Measurements from ENCODE around the gene NAGS.
"Not testable (repeated sequence)": the region's sequence is repeated elsewhere in the genome, so short reads cannot be mapped to it uniquely, and the experiment has no call there.

NAGS gene, protein sequence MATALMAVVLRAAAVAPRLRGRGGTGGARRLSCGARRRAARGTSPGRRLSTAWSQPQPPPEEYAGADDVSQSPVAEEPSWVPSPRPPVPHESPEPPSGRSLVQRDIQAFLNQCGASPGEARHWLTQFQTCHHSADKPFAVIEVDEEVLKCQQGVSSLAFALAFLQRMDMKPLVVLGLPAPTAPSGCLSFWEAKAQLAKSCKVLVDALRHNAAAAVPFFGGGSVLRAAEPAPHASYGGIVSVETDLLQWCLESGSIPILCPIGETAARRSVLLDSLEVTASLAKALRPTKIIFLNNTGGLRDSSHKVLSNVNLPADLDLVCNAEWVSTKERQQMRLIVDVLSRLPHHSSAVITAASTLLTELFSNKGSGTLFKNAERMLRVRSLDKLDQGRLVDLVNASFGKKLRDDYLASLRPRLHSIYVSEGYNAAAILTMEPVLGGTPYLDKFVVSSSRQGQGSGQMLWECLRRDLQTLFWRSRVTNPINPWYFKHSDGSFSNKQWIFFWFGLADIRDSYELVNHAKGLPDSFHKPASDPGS

DNA sequence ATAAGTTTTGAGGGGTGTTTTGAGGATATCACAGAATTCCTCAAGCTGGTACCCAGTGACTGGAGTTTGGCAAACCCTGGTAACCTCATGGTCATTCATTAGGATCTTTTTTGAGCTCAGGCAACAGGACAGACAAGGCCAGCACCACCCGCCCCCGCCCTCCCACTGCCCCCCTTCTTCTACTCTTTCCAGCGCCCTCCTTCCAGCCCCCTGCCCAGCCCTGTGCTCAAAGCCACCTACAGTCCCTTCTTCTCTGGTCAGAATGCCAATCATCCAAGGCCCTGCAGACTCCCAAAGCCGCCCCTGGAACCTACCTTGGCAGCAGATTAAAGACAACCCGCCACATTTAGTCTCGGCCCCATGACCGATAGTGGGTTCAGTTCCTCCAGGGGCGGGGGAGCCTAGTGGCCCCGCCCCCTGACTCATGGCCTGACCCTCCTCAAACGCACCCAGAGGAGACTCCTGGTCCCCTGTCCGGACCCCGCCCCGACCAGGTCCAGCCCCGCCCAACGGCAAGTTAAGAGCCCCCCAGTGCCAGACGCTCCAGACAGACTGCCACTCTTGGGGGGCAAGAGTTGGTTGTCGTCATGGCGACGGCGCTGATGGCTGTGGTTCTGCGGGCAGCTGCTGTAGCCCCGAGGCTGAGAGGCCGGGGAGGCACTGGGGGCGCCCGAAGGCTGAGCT lies at the start of gene NAGS:
Gene NAGS, plus strand, starts transcription at position 546 of the 684 bp plus-strand sequence. Its CDS starts 42 bp downstream, at position 588.
- DNase-seq (ENCODE audit: low read depth in 3 of 3): no peak

DNA sequence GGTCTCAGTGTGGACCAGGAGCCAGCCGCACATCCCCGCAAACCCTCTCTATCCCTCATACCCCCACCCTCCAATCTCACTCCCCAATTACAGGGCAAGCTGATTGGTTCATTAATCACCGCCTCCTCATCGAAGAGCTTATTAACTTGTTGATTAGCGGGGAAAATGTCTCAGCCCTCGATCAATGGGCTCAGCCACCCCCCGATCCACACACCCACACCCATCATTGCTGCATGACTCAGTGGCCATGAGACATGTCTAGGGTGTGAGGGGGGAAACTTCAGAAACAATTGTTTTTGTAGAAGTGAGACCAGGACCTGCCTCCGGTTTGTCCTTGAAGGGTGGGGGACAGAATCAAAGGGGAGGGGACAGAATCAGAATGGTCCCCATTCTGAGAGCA lies 48.2 kb upstream of the NAGS start:
- DNase-seq (ENCODE audit: low read depth in 3 of 3): no peak

DNA sequence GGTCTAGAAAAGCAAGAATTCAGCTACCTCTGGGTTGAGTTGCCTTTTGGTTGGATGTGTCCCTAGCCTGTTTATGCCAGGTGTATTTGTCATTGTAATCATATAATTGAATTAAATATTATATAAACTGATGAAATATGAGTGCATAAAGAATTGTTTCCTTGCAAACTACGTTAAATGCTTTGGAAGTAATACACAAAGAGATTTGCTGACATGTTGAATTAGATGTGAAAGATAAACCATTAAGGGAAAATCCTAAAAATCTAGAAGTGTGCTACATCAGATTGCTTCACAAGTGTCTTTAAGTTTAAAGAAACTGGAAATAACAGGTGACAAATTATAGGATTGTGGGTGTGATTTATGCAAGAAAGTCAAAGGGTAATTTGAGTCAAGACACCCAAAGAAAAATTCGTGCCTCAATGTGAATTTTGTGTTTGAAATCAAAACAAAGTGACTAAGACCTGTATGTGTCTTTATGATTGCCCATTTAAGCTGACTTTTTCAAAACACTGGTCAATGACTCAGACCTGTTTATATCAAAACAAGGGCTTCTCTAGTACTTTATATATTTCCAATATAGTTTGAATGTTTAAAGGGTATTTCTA lies 45.6 kb upstream of the NAGS start:
- no peak for DNase-seq (ENCODE audit: low read depth in 3 of 3)

DNA sequence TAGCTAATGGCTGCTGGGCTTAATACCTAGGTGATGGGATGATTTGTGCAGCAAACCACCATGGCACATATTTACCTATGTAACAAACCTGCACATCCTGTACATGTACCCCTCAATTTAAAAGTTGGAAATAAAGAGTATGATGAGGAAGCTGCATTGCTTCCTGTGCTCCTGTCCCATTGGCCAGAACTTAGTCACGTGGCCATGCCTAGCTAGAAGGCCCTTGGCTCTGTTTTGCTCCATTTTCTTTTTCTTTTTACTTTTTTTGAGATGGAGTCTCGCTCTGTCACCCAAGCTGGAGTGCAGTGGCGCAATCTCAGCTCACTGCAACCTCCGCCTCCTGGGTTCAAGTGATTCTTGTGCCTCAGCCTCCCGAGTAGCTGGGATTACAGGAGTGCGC lies 43.1 kb upstream of the NAGS start:
- DNase-seq (ENCODE audit: low read depth in 3 of 3): not testable (repeated sequence)

DNA sequence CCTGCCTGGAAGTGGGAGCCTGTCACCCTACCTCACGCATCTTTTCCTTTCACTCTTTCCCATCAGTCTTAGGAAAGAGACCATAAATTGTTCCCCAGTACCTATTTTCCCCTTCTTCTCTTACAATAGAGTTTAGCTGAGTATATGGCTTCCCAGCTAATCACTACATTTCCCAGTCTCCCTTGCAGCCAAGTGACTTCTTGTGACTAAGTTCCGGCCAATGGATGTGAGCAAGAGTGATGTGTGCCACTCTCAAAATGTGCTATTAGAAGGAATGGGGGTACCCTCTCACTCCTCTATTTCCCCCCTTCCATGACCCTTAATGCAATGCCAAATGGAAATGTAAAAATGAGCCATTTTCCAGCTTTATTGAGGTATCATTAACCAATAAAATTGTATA lies 42.5 kb upstream of the NAGS start:
- no peak for DNase-seq (ENCODE audit: low read depth in 3 of 3)

DNA sequence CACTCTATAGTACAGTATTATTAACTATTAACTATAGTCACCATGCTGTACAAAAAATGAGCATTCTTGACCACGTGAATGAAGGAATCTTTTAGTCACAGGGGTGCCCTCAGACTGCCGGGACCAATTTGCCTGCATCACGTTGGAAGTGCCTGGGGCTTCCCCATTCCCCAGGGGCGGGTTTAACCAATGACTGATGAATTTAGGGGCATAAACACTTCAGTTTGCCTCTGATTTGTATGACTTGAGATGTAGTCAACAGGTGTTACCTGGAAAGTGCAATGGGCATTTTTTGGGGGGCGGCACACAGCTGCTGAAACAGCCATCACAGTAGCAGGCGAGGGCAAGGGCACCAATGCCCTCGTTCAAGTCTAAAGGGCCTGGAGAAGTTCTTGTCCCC lies 41.9 kb upstream of the NAGS start:
- no peak for DNase-seq (ENCODE audit: low read depth in 3 of 3)

DNA sequence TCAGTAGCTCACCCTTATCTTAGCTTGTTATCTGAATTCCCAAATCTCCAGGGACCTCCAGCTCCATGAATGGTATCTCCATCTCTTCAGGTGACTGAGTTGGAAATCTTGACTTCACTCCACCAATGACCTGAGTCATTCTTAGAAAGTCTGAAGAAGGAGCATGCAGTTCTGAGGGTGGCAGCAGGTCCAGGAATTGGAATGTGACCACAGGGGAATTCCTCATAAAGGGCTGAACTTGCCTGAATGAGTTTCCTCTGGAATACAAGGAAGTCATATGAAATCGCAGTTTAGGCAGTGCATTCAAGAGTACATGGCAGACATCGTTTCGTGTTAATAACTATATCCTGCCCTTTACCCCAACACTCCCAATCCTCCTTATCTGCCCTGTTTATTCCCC lies 38.1 kb upstream of the NAGS start:
- DNase-seq (ENCODE audit: low read depth in 3 of 3): no peak

DNA sequence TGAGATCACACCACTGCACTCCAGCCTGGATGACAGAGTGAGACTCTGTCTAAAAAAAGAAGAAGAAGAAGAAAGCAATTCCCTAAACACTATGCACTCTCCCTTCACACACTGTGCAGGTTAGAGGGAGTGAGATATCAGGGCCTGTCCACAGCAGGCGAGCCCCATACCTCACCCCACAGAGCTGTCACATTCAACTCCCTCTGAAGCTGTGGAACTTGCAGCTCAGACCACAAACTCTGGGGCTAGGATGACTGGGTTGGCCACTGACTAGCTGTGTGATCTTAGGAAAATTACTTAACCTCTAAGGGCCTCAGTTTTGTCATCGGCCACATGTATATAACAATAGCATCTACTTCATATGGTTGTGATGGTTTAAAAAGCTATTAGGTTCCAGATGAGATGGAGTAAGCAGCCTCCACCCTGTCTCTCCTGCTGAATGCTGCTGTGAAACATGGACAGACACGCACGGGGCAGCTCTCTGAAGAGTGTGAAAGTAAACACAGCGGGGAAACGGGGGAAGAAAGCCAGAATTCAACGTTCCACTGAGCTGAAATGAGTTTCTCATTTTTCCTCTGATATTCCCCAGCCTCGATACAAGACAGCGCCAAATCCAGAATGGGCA lies 37.1 kb upstream of the NAGS start:
- no peak for DNase-seq (ENCODE audit: low read depth in 3 of 3)

DNA sequence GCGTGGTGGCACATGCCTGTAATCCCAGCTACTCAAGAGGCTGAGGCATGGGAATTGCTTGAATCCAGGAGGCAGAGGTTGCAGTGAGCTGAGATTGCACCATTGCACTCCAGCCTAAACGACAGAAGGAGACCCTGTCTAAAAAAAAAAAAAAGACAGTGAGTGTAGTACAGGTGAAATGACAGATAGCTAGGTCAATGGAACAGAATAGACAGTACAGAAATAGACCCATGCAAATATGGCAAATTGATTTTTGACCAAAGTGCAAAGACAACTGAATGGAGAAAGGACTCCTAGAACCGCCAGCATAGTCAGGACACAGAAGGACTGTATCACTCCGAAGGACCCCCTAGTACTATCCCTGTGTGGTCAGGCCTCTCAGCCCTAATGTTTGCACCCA lies 34.1 kb upstream of the NAGS start:
- no peak for DNase-seq (ENCODE audit: low read depth in 3 of 3)

DNA sequence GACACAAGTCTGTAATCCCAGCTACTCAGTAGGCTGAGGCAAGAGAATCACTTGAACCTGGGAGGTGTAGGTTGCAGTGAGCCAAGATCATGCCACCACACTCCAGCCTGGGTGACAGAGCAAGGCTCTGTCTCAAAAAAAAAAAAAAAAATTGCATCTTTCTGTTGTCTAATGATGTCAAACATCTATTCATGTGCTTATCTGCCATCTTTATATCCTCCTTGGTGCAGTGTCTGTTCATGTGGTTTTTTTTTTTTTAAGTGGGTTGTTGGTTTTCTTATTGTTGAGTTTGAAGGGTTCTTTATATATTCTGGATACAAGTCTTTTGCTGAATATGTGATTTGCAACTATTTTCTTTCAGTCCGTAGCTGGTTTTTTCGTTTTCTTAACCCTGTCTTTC lies 33.0 kb upstream of the NAGS start:
- not testable (repeated sequence) for DNase-seq (ENCODE audit: low read depth in 3 of 3)

DNA sequence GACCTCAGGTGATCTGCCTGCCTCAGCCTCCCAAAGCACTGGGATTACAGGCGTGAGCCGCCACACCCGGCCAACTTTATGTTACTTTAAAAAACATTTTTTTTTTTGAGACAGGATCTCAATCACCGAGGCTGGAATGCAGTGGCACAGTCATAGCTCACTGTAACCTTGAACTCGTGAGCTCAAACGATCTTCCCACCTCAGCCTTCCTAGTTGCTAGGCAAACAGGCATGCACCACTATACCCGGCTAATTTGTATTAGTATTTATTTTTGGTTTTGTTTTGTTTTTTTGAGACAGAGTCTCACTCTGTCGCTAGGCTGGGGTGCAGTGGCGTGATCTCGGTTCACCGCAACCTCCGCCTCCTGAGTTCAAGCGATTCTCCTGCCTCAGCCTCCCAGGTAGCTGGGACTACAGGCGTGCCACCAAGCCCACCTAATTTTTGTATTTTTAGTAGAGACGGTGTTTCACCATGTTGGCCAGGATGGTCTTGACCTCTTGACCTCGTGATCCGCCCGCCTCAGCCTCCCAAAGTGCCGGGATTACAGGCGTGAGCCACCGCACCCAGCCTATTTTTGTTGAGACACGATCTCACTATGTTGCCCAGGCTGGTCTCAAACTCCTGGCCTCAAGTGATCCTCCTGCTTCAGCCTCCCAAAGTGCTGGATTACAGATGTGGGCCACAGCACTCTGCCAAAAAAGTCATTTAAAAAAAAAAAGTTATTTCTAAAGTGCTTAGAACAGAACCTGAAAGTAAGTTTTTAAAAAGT lies 31.8 kb upstream of the NAGS start:
- not testable (repeated sequence) for DNase-seq (ENCODE audit: low read depth in 3 of 3)

DNA sequence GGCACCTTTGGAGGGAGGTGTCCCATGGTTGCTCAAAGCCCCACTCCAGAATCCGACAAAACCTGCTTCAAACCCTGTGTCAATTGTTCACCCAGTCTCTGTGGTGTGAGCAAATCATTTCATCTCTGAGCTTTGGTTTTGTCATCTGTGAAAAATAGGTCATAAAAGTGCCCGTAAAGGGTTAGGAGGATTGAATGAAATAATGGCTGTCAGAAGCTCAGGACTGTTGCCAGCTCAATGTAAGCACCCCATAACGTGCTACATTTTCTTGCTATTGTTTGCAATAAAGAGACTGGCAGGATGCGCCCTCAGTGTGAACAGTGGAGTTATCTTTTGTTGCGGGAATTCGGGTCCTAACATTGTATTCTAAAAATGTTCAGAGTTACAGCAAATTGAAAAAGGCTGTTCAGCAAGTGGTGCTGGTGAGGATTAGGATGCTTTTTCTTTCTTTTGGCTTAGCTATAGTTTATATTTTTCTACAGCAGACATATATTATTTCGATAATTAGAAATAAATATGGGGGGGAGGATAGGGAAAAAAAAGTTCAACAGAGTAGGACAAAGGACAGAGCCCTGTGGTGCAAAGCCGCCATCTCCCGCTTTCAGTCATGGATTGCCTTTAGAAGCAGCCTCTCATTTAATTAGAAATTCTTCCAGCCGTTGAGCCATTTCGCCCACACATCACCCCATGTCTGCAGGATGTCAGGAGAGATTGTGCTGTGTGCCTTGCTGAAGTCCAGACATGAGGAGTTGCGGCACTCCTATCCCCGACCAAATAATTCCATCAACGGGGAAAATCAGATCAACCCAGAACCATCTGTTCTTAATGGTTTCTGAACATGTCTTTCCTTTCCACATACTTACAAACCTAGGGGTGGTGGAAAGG lies 29.8 kb upstream of the NAGS start:
- DNase-seq (ENCODE audit: low read depth in 3 of 3): no peak

DNA sequence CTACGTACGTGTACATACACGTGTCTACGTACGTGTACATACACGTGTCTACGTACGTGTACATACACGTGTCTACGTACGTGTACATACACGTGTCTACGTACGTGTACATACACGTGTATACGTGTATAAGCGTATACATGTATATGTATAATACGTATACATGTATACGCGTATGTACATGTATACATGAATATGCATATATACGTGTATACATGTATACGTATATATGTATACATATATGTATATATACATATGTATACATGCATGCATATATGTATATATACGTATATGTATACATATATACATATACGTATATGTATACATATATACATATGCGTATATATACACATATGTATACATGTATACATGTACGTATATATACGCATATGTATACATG lies 28.5 kb upstream of the NAGS start:
- no peak for DNase-seq (ENCODE audit: low read depth in 3 of 3)

DNA sequence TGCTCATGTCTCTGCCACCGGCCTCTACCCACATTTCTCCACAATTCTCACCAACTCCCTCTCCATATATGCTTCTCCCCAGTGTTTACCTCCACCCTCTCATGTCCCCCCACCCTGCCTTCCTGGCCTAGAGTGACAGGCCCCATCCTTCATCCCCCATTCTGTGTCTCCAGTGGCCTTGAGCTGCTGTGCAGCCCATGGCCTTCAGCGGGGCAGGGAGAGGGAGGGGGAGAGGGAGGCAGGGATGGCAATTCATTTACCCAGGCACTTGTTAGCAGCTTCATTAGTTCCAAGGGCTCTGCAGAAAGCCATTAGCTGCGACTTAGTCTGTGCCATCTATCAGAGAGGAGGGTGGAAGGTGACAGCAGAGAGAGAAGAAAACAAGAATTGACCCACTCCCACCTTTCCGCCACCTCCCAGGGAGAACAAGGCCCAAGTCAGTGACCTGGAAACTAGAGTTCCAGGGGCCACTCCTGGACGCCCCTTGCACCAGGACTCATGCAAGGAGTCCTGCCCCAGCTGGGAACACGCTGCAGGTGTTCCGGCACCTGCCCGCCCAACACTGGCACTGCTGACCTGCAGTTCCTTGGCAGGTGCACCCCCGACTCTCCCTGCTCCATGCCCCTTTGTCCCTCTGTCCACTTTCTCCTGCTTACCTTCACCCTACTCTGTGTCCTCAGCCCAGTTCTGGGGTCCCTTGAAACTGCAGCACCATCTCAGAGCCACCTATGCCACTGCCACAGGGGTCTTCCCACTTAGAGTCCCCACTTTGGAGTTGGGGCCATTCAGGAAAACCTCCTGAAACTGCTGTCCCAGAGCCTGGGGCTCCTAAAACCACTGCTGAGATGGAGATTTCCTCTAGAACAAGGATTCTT lies 27.2 kb upstream of the NAGS start:
- no peak for DNase-seq (ENCODE audit: low read depth in 3 of 3)

DNA sequence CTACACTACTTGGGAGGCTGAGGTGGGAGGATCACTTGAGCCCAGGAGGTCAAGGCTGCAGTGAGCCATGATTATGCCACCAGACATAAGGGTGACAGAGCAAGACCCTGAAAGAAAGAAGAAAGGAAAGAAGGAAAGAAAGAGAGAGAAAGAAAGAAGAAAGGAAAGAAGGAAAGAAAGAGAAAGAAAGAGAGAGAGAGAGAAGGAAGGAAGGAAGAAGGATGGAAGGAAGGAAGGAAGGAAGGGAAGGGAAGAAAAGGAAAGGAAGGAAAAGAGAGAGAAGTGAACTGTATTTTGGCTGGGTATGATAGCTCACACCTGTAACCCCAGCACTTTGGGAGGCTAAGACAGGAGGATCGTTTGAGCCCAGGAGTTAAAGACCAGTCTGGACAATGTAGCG lies 26.3 kb upstream of the NAGS start:
- DNase-seq (ENCODE audit: low read depth in 3 of 3): no peak

DNA sequence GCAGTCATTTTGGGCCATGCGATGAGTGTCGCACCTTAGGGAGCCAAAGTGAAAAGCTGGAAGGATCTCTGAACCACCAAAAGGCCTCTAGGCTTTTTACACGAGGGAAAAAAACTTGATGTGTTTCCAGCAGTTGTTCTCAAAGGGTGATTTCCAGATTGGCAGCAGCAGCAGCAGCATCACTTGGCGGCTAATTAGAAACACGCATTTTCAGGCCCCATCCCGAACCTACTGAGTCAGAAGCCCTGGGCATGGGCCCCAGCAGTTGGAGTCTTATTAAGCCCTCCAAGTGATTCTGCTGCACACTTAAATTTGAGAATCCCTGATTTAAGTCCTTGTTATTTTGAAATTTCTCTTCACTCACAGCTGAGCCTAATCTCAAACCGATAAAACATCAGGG lies 25.4 kb upstream of the NAGS start:
- no peak for DNase-seq (ENCODE audit: low read depth in 3 of 3)

DNA sequence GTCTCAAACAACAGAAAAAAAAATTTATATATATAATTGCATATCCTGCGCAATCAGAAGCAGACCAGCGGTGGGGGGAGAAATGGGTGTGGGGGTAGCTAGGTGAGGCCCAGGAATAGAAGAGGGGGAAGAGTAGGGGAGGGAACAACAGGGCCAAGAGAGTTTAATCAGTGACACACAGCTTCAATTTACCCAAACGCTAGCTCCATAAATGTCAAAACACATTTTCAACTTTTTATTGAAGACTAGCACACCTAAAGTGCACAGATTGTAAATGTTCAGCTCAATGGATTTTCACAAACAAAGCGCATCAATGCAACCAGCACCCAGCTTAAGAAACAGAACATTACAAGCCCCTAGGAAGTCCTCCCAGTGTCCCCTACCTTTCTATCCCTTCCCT lies 24.8 kb upstream of the NAGS start:
- no peak for DNase-seq (ENCODE audit: low read depth in 3 of 3)

DNA sequence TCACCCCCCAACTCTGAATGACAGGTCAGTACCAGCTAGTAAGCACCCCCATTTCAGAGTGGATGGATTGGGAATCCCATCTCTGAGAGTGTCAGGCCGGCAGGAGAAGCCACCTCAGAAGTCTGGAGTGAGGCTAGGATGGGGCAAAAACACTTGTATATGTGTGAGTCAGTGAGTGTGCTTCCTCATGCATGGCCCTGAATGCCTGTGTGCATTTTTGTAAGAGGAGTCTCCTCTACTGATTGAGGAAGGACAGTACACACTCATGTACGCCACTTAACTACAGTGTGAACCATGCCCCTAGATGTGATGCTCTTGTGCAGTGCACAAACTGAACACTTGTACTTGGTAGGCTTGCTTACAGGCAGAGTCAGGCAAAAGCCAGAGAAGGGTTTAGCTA lies 22.3 kb upstream of the NAGS start:
- DNase-seq (ENCODE audit: low read depth in 3 of 3): no peak

DNA sequence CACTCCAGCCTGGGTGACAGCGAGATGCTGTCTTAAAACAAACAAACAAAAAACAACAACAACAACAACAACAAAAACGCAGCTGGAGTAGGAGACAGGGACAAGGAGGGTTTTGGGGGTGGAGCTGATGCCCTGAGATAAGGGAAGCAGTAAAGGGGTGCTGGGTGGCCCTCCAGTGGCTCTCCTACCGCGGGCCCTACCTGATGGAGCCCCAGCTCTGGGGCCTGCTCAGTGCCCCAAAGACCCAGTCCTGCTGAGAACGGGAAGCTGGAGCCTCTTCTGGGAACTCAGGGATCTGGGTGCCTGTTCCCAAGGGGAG lies 21.3 kb upstream of the NAGS start:
- DNase-seq (ENCODE audit: low read depth in 3 of 3): no peak

All from stimulated activated CD4-positive, alpha-beta T cell treated with anti-CD3 and anti-CD28 coated beads, TNF-alpha, amount 100 ng/mL, for 24 hours (primary cell).